ENCODE measurements around the gene LRRC63.

LRRC63 gene

DNA sequence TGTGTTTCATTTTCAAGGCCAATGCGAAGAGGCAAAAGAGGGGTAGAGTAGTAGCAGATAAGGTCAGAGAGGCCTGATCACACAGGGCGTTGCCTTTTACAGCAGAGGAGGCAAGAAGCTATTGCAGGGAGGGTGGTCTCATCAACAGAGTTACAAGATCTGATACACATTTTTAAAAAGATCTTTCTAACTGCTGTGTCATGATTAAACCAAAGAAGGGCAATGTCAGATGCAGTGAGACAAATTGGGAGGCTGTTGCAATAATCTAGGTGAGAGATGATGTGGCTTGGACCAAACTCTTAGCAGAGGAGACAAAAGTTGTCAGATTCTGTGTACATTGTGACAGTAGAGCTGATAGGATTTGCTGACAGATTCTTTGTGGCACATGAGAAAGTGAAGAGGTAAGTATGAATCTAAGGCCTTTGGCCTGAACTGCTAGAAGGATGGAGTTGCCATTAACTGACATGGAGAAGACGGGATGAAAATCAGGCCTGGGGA, 13.0 kb upstream of the LRRC63 start:
- TF ChIP-seq, protein P1, sequence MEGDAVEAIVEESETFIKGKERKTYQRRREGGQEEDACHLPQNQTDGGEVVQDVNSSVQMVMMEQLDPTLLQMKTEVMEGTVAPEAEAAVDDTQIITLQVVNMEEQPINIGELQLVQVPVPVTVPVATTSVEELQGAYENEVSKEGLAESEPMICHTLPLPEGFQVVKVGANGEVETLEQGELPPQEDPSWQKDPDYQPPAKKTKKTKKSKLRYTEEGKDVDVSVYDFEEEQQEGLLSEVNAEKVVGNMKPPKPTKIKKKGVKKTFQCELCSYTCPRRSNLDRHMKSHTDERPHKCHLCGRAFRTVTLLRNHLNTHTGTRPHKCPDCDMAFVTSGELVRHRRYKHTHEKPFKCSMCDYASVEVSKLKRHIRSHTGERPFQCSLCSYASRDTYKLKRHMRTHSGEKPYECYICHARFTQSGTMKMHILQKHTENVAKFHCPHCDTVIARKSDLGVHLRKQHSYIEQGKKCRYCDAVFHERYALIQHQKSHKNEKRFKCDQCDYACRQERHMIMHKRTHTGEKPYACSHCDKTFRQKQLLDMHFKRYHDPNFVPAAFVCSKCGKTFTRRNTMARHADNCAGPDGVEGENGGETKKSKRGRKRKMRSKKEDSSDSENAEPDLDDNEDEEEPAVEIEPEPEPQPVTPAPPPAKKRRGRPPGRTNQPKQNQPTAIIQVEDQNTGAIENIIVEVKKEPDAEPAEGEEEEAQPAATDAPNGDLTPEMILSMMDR (conservative IDR thresholded peaks at IDR 0.05), result no peak
- no peak for TF ChIP-seq ZFX (IDR thresholded peaks at IDR 0.05)
- no peak overlapping the region for H3K27ac ChIP-seq

DNA sequence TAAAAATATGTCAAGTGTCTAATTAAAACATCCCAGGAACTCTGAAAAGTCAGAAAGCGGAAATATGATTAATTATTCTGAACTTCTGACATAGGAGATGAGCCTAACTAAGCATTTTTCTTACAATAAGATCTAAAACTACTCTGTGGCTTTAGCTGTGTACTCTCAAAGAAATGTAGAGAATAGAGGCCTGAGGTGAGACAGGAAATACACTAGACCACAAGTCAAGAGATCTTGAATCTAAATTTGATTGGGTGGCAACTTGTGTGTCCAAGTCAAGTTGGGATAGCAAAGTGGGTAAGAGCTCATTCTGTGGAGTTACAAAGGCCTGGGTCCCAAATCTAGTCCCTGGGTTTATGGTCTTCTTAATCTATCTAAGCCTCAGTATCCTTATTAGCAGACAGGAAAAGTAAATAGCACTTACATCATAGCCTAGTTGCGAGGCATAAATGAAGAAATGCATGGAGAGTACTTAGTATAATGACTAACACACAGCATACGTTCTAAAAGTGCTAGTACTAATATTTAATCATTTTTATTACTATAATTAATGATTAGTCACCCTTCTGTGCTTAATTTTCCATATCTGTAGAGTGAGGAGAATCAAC, 9.4 kb upstream of the LRRC63 start:
- H3K27ac ChIP-seq, result no peak overlapping the region
- TF ChIP-seq, protein P1 (conservative IDR thresholded peaks at IDR 0.05), result no peak
- TF ChIP-seq ZFX (IDR thresholded peaks at IDR 0.05), result no peak

DNA sequence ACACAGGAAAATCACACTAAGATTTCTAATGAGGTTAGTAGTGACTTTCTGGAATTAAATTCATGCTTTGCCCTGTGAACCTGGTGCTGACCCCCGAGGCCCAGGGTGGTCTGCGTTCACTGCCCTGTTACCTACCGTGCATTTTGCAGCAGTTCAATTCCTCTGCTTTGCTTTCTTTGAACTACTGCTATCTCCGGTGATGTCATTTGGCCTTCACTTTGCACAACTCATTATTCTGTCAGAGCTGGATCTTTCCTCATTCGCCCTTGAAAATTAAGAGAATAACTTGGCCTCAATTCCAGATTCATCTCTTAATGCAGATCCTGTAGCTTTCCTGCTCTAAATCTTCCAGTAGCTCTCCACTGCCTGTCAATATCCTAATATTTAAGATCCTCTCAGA, 8.8 kb upstream of the LRRC63 start:
- no peak overlapping the region for H3K27ac ChIP-seq
- TF ChIP-seq ZFX (IDR thresholded peaks at IDR 0.05), result no peak
- TF ChIP-seq, protein P1 (conservative IDR thresholded peaks at IDR 0.05), result no peak

DNA sequence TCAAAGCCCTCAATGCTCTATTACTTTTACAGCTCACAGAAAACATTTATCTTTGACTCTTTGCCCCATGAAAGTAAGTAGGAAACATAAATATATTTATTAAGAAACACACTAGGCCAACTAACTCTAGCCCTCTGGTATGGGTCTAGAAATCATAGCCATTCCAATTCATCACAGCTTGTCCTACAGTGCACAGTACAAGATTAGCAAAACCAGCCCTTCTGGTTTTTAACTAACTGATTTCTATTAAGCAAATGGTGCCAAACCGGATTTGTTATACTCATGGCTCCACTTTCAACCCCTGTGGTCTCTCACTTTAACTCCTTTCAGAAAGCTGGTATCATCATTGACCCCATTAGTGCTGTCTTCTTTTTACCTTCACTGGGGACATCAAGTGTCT, 5.6 kb upstream of the LRRC63 start:
- peak overlapping the region; percentile 45; the same call in 1 of the 2 replicates for H3K27ac ChIP-seq
- TF ChIP-seq, protein P1 (conservative IDR thresholded peaks at IDR 0.05), result no peak
- no peak for TF ChIP-seq ZFX (IDR thresholded peaks at IDR 0.05)

DNA sequence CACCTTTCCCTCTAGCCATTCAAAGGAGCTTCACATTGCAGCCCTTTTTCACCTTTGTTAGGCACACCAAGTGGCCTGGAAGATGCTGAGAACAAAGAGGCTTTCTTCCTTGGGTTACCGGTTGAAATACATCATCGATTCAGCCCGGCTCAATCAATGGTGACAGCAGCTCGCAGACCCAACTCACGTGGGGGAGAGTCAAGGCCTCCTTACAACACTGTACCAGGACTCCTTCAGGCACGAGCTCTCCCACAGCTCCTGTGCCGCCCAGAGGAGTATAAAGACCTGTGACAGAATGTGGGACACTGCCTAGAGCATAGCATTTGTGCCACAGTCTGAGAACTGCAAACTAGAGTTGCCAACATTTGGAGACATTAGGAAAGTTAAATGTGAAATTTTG, 3.9 kb upstream of the LRRC63 start:
- no peak overlapping the region for H3K27ac ChIP-seq
- TF ChIP-seq, protein P1 (conservative IDR thresholded peaks at IDR 0.05), result no peak
- no peak for TF ChIP-seq ZFX (IDR thresholded peaks at IDR 0.05)

DNA sequence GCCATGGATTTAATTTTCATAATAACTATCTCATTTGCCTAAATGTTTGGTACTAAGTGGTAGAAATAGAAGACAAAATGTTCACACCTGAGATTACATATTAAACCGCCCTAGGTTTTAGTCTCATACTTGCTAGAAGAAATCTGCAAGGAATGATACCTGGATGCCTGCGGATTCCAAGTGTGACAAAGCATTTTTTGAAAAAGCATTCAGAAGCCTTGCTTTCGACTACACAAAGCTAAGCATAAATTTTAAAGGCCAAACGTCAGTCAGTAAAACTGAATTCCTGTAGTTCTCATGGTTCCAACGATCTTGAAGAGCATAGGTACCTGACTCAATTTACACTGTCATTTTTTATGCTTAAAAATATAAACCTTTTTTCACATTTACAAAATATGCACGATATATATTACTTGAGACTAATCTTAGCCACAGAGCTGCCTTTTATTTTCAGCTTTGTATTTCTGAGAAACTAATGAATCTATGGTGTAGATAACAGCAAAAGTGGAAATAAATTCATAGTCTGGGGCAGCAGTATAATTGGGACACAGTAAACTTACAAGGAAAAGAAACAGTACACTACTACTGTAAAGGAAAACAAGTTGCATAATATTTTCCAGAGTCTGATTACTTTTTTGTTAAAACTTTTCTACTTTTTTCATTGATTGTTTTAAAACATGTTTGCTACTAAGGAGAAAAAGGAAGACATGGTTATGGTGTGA, 1.2 kb upstream of the LRRC63 start:
- H3K27ac ChIP-seq, result no peak overlapping the region
- TF ChIP-seq, protein P1 (conservative IDR thresholded peaks at IDR 0.05), result no peak
- no peak for TF ChIP-seq ZFX (IDR thresholded peaks at IDR 0.05)

DNA sequence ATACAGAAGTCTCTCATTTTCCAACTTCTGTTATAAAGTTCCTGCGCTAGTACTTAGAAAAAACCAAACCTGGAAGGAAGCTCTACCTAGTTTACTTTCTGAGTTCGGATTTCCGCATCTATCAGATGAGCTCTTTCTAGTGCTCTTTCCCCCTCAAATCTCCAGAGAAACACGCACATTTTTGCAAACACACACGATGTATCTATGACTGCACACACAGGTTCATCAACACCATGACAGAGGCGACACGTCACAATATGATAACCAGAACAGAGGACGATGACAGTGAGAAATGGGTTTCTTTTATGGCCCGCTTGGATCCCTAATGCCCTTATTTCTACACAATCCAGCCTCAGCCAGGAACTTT, 629 bp upstream of the LRRC63 start:
- H3K27ac ChIP-seq, result peak overlapping the region; percentile 63
- TF ChIP-seq, protein P1 (conservative IDR thresholded peaks at IDR 0.05), result no peak
